CD4-positive, alpha-beta T cell treated with Interleukin-4 for 1 hour (primary cell): ENCODE data around the gene GNRH2.
"Not testable (repeated sequence)": the region's sequence is repeated elsewhere in the genome, so short reads cannot be mapped to it uniquely, and the experiment has no call there.

Experiments
- DNase-seq, 2 donors: peaks; one replicate each; pipeline ENCODE4 v3.0.0-alpha.2; 2020 to 2022

The GNRH2 gene

GRCh38 chr20:3043322-3043721 is at the start of gene GNRH2:
TSS of gene GNRH2 (plus strand) at chr20:3043622. CDS start at chr20:3044415, 793 bp downstream.
- DNase-seq = no peak

GRCh38 chr20:2995796-2996195 is 47.6 kb upstream of the GNRH2 start:
- no peak for DNase-seq

DNA sequence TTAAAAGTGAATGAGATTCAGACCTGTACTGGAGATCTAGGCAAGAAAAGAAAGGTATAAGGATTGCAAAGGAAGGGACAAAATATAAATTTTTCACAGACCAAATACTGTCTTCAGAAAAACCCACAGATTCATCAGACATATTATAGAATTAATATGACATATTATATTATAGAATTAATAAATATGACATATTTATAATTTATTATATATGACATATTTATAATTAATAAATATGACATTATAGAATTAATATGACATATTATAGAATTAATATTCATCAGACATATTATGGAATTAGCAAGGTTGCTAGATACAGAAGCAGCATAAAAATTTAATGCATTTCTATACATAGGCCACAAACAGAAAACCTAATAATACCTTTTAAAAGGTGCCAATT is 44.7 kb upstream of the GNRH2 start:
- no peak for DNase-seq

GRCh38 chr20:3000852-3001523 is 42.4 kb upstream of the GNRH2 start:
- DNase-seq = peak in 1 of 2 donors; percentile 51

DNA sequence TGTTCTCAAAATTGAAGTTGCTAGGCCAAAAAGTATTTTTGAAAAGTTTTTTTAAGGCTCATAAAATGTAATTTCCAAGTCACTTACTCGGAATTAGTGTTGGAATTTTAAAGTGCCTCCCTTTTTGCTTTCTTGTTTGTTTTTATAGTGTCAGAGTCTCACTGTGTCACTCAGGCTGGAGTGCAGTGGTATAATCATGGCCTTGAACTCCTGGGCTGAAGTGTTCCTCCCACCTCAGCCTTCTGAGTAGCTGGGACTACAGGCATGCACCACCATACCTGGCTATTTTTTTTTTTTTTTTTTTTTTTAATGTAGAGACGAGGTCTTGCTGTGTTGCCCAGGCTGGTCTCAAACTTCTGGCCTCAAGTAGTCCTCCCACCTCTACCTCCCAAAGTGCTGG is 40.0 kb upstream of the GNRH2 start:
- no peak for DNase-seq

DNA sequence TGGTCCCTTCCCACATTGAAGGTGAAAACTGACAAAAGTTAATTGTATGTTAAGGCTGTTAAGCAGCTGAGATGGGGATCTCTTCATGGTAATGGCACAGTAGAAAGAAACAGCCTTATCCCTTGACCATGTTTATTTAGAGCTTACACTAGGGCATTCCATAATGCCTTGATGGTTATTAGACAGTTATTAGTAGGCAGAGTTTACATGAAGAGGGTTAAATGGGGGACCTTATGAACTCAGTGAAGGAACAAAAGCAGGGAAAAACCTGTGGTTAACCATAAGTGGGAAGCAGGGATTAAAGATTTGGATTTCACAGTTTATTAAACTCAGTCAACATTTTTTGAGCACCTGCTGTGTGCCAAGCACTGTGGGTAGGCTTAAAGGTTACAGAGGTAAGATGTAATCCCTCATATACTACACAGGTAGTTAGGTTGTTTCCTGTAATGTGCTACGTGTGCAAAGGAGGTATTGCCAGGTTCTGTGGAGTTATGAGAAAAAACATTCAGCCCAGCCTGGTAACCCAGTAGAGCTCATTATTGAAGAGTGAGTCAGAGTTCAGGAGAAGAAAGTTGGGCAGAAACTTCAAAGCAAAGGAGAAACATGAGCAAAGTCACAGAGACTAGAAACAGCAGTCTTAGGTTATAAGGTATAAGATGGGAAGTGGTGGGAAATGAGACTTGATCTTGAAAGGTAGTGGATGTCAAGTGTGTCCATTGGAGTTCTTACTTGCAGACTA is 32.3 kb upstream of the GNRH2 start:
- DNase-seq = no peak

- DNase-seq = no peak
These were observed 31.7 kb upstream of the GNRH2 start for GRCh38 chr20:3011752-3012151.

- no peak for DNase-seq
These were observed 29.7 kb upstream of the GNRH2 start for GRCh38 chr20:3013771-3014170.

DNA sequence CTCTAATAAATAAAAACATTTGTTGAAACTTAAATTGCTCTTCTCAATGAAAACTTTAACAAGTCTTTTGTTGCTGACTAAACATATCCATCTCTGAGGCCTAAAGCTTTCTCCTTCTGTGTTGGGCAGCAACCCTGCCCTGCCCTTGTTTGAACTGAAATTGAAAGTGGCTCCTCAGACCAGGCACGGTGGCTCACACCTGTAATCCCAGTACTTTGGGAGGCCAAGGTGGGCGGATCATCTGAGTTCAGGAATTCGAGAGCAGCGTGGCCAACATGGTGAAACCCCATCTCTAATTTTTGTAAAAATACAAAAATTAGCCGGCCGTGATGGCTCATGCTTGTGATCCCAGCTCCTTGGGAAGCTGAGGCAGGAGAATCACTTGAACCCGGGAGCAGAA is 29.2 kb upstream of the GNRH2 start:
- DNase-seq = no peak

GRCh38 chr20:3014662-3015061 is 28.8 kb upstream of the GNRH2 start:
- DNase-seq = no peak

DNA sequence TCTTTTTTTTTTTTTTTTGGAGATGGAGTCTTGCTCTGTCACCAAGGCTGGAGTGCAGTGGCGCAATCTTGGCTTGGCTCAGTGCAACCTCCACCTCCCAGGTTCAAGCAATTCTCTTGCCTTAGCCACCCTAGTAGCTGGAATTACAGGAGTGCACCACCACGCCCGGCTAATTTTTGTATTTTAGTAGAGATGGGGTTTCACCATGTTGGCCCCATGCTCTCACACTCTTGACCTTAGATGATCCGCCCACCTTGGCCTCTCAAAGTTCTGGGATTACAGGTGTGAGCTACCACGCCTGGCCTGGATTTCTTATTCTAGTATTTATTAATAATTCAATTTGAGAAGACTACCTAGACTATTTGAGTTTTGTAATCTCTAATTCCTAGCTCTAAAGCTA is 28.1 kb upstream of the GNRH2 start:
- DNase-seq = not testable (repeated sequence)

DNA sequence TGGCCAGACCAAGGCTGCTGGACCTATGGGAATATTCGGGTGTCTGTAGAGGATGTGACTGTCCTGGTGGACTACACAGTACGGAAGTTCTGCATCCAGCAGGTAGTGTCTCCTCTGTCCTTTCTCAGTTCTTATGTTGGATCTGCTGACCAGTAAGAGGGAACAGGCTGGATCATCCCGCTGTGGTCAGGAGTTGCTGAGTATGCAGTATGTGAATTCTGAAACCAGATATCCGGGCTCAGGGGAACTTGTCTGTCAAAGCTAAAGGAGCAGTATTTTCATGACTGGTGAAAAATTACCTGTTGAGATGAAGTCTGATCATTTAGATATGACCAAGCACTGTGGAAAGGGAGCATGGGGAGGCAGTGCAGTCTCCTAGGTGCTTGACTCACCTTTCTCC is 22.1 kb upstream of the GNRH2 start:
- DNase-seq = no peak

DNA sequence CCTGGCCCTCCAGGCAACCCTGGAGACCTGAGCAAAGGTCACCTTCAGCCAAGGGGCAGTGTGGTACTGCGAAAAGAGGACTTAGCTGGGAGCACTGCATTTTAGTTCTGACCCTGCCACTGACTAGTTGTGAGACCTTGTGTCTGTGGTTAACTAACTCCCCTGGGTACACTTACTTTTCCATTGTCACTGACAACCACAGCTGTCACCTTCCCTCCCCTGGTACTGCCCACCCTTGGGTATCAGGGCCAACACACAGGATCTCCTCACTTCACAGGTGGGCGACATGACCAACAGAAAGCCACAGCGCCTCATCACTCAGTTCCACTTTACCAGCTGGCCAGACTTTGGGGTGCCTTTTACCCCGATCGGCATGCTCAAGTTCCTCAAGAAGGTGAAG is 21.6 kb upstream of the GNRH2 start:
- DNase-seq = no peak

- not testable (repeated sequence) for DNase-seq
These were observed 20.6 kb upstream of the GNRH2 start for GRCh38 chr20:3022559-3023490.

DNA sequence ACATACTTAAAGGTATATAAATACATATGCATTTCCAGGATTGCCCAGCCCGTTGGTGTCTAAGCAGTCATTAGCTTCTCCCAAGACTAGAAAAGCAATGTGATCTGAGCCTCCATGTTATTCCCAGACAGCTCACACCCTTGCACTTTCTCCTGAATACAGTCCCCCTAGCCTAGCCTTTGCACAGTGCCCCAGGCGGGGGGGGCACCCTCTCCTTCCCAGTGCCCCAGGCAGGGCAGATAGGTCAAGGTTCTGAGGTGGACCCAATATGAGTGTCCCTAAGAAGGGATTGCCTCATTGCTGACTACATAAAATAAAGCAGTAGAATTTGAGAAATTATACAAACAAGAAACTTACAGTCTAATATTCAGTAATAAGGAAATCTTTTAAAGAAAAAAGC is 15.4 kb upstream of the GNRH2 start:
- DNase-seq = no peak

GRCh38 chr20:3031524-3032147 is 11.8 kb upstream of the GNRH2 start:
- DNase-seq = no peak

GRCh38 chr20:3032624-3033023 is 10.8 kb upstream of the GNRH2 start:
- DNase-seq = no peak

DNA sequence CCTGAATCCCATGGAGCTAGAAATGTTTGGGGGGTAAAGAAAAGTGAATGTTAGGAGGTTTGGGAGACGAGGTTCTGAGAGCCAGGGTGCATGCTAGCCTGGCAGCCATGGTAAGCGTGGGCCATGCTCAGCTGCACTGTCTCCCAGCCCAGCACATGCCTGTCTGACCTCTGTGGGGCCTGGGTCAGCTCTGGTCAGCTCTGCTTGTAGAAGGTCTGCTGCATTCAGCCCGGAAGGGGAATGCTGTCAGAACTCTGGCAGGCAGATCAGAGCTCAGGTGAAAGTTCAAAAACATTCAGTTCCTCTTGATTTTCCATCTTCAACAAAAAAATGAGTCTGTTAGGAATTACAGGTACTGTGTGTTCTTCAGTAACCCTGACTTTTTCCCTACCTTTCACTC is 5.8 kb upstream of the GNRH2 start:
- no peak for DNase-seq

DNA sequence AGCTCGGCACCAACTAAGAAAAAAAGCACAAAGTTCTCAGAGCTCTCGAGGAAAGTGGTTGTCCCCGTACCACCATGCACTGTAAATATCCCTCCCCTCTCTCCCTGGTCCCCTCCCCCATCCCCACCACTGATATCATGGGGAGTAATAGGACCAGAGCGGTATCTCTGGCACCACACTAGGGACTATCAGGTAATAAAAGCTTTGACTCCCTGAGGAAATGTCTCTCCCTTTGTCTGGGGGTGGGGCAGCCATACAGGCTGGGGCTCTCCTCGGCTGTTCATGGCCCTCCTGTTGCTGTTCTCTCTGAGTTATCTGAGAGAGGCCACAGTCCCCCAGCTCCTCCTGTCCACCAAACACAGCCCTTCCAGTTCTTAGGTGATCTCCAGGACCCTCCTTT is 5.0 kb upstream of the GNRH2 start:
- no peak for DNase-seq

GRCh38 chr20:3039426-3039825 is 4.0 kb upstream of the GNRH2 start:
- no peak for DNase-seq

DNA sequence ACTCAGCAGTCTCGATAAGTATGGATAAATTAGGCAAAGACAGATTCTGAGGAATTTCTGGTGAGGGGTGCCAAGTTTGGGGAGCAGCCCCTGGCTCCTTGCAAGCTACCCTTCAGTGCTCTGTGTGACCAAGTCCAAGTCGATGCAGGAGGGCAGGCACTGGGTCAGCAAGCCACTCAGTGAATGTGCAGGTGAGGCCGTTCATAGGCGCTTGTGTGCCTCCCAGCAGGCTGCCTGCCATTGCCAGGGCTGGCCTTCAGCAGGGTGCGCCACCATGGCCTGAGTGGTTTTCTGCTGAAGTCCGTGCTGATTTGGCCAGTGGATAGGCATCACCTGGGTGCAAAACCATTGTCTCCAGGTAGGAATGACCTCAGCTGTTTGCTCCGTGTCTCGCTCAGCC is 3.3 kb upstream of the GNRH2 start:
- DNase-seq = no peak

GRCh38 chr20:3041854-3042409 is 1.5 kb upstream of the GNRH2 start:
- DNase-seq = no peak

- DNase-seq = no peak
These were observed 797 bp upstream of the GNRH2 start for GRCh38 chr20:3042625-3043024.
